Sigmoid colon (tissue), 7 donors: ENCODE data around the gene YLPM1. TPM values are rescaled to one million over a fixed set of nuclear protein-coding genes. Genes with fewer than 3 reads are reported as not detected.

Experiments used
- DNase-seq: peaks from one replicate; pipeline ENCODE4 v3.0.0-alpha.2; 2019
- H3K27ac ChIP-seq, 4 donors: fragments of 200-600 bp; sonication (generic); one replicate each; pipeline ENCODE4 v1.5.1; 2016 to 2019; ENCODE audit warnings: mild to moderate bottlenecking in 1 of 4
- H3K27me3 ChIP-seq, 3 donors: fragments of 200-600 bp; sonication (generic); one replicate each; pipeline ENCODE4 v1.5.1; 2019; ENCODE audit warnings: mild to moderate bottlenecking in 1 of 3
- H3K36me3 ChIP-seq, 4 donors: fragments of 200-600 bp; sonication (generic); one replicate each; pipeline ENCODE4 v1.5.1; 2016 to 2019
- H3K4me1 ChIP-seq, 4 donors: fragments of 200-600 bp; sonication (generic); one replicate each; pipeline ENCODE4 v1.5.1; 2017 to 2019
- H3K4me3 ChIP-seq, 4 donors: fragments of 200-600 bp; sonication (generic); one replicate each; pipeline ENCODE4 v1.5.1; 2017 to 2019; ENCODE audit warnings: mild to moderate bottlenecking in 2 of 4, moderate library complexity in 1 of 4
- H3K9me3 ChIP-seq, 4 donors: fragments of 200-600 bp in 3 of 4; sonication (generic) in 3 of 4; one replicate each; pipeline versions ENCODE4 v1.5.1 to v1.6.1; 2013 to 2019
- EP300 ChIP-seq, 4 donors: sonication (generic); formaldehyde crosslinking; IDR thresholded peaks; one replicate each; pipeline ENCODE4 v1.6.1; 2017; ENCODE audit warnings: antibody characterized with exemption in 4 of 4
- POLR2A ChIP-seq, 2 donors: fragments of 450-650 bp; IDR thresholded peaks; one replicate each; pipeline ENCODE4 v1.6.1; 2016; ENCODE audit warnings: antibody characterized with exemption in 2 of 2, mild to moderate bottlenecking in 2 of 2, moderate library complexity in 2 of 2
- POLR2AphosphoS5 ChIP-seq, 4 donors: sonication (generic); formaldehyde crosslinking; IDR thresholded peaks; one replicate each; pipeline ENCODE4 v1.6.1; 2017; ENCODE audit warnings: antibody characterized with exemption in 4 of 4
- WGBS, 2 donors: extraction: QIAGEN DNeasy Blood & Tissue Kit; methylation state at CpG; one replicate each; pipeline ENCODE4 v1.1.7; 2013; 5-methylcytosine and 5-hydroxymethylcytosine counted together
- intact Hi-C: fragments of 100-400 bp; cut with DNase I; formaldehyde crosslinking; loops from one replicate; pipeline ENCODE4 v1.15.1; 2023
- polyA plus RNA-seq, 3 donors: library from polyadenylated mRNA; stranded (reverse); fragments of 200-250 nt; gene quantifications; one replicate each; pipeline ENCODE4 v1.2.3, GENCODE V29; 2013
- total RNA-seq, 4 donors: library from RNA; depleted of rRNA; stranded (reverse); fragments of >200 nt; gene quantifications; one replicate each; pipeline ENCODE4 v1.1.0, GENCODE V29; 2016
- TF ChIP-seq, protein P1 (sequence below), 4 experiments: fragments of 450-650 bp in 3 of 4; fragments of 200-600 bp in 1 of 4; IDR thresholded peaks; one replicate each; pipeline ENCODE4 v1.5.1; 2016 to 2019; ENCODE audit warnings: antibody characterized with exemption in 4 of 4, mild to moderate bottlenecking in 3 of 4, moderate library complexity in 2 of 4
- donor health status: healthy with polysubstance abuse.
- donor health status: Bipolar disorder and iron deficiency.
- donor health status: healthy.

YLPM1 gene
- total and polyA plus RNA-seq, 7 donors: 7.2 to 58.7 (median 40.3) TPM

DNA sequence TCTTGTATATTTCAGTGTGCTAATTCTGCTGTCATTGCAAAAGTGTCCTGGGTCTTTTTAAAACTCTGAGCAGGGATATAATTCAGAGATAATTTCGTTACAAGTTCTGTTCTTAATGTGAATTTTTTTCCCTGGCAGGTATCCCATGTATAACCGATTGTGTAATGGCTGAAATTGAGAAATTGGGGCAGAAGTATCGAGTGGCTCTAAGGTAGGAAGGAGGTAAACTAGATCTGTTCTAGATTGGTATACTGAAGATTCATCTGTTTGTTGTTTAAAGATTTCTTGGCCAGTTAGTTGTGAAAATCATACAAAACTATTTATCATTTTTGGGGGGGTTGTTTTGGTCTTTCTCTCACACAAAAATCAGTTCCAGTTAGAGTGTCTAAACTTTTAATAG lies 40.0 kb upstream of the YLPM1 start:
- Histone ChIP-seq H3K9me3 (no peaks in the 10 kb centered on the region), H3K4me3 (no peak overlapping the region), H3K36me3 (peaks cover 0 to 77% (median 16%) of the 10 kb centered on the region in 4 donors), H3K27ac (no peak overlapping the region), H3K4me1 (no peaks in the 10 kb centered on the region), H3K27me3 (no peaks in the 10 kb centered on the region)
- no peak for DNase-seq
- 92 to 95% methylated on average over 3 of the region's 3 CpGs for WGBS, 2 donors
- intact Hi-C loops: no loop called here
- TF ChIP-seq EP300 (IDR thresholded peaks at IDR 0.05): no peak
- TF ChIP-seq POLR2AphosphoS5 (IDR thresholded peaks at IDR 0.05): no peak
- TF ChIP-seq POLR2A (IDR thresholded peaks at IDR 0.05): no peak
- TF ChIP-seq, protein P1, sequence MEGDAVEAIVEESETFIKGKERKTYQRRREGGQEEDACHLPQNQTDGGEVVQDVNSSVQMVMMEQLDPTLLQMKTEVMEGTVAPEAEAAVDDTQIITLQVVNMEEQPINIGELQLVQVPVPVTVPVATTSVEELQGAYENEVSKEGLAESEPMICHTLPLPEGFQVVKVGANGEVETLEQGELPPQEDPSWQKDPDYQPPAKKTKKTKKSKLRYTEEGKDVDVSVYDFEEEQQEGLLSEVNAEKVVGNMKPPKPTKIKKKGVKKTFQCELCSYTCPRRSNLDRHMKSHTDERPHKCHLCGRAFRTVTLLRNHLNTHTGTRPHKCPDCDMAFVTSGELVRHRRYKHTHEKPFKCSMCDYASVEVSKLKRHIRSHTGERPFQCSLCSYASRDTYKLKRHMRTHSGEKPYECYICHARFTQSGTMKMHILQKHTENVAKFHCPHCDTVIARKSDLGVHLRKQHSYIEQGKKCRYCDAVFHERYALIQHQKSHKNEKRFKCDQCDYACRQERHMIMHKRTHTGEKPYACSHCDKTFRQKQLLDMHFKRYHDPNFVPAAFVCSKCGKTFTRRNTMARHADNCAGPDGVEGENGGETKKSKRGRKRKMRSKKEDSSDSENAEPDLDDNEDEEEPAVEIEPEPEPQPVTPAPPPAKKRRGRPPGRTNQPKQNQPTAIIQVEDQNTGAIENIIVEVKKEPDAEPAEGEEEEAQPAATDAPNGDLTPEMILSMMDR (IDR thresholded peaks at IDR 0.05): no peak

DNA sequence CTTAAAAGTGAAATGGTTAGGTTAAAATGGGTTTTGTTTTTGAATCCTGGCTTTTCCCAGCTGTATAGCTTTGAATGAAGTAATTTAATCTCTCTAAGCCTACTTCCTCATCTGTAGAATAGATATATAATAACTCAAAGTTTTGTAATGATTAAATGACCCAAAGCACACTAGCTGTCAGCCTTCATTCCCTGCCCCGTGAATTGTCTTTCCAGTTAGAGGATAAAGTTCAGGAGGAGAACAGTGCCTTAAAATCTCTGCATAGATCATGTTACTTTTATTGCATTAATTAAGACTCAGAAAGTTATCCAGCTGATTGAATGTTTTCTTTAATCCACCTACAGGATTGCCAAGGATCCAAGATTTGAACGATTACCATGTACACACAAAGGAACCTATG lies 30.7 kb upstream of the YLPM1 start:
- no peaks in the 10 kb centered on the region for H3K4me1 ChIP-seq
- no peak overlapping the region for H3K27ac ChIP-seq
- peaks cover 0 to 63% (median 27%) of the 10 kb centered on the region in 4 donors for H3K36me3 ChIP-seq
- intact Hi-C loops: no loop called here
- no peak overlapping the region for H3K4me3 ChIP-seq
- no peak for TF ChIP-seq POLR2AphosphoS5 (IDR thresholded peaks at IDR 0.05)
- TF ChIP-seq POLR2A (IDR thresholded peaks at IDR 0.05): no peak
- TF ChIP-seq, protein P1 (IDR thresholded peaks at IDR 0.05): no peak
- no peak for TF ChIP-seq EP300 (IDR thresholded peaks at IDR 0.05)
- WGBS, 2 donors: 21 to 79% methylated on average over 2 of the region's 2 CpGs
- no peaks in the 10 kb centered on the region for H3K27me3 ChIP-seq
- no peaks in the 10 kb centered on the region for H3K9me3 ChIP-seq
- no peak for DNase-seq

DNA sequence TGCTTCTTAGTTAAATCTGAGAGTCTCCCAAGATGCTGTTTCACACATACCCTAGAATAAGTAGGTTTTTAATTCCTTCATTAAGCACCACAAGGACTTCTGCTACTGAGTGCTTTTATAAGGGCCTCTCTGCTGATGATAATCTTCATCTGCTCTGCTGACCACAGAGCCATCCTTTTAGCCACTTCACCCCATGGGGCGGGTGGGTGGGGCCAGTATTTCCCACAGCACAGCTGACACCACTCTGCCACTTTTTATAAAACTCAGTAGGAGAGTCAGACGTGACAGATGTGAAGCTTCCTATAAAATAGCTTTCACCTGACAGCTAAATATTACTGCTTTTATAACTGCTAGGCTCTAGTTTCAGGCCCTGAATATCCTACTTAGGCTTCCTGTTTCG lies 29.9 kb upstream of the YLPM1 start:
- TF ChIP-seq EP300 (IDR thresholded peaks at IDR 0.05): no peak
- no peak for TF ChIP-seq POLR2AphosphoS5 (IDR thresholded peaks at IDR 0.05)
- TF ChIP-seq, protein P1 (IDR thresholded peaks at IDR 0.05): no peak
- no peak for TF ChIP-seq POLR2A (IDR thresholded peaks at IDR 0.05)
- WGBS, 2 donors: 68 to 84% methylated on average over 3 of the region's 3 CpGs
- no peak for DNase-seq
- Histone ChIP-seq H3K4me3 (no peak overlapping the region), H3K36me3 (peaks cover 0 to 71% (median 28%) of the 10 kb centered on the region in 4 donors), H3K27me3 (no peaks in the 10 kb centered on the region), H3K27ac (no peak overlapping the region), H3K9me3 (no peaks in the 10 kb centered on the region), H3K4me1 (no peaks in the 10 kb centered on the region)
- intact Hi-C loops: no loop called here

DNA sequence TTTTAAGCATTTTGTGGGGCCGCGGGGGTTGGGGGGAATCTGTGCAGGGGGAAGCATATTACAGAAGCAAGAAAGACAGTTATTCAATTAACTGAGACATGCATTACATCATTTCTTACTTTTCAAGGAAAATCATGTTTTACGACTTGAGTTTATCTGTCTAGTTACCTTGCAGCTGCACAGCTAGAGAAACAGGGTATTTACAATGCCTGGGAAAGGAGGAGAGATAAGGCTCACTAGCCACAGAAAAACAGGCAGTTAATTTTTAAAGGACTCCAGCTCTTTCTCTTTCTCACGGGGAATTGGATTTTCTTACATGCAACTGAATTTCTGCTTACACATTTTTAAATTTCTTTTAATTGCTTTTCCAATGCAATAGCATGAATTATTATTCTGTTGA lies 28.0 kb upstream of the YLPM1 start:
- intact Hi-C loops: no loop called here
- 20 to 72% methylated on average over 4 of the region's 4 CpGs for WGBS, 2 donors

More for the DNA sequence above, 28.0 kb upstream of the YLPM1 start:
- no peak overlapping the region for H3K27ac ChIP-seq
- H3K27me3 ChIP-seq: no peaks in the 10 kb centered on the region
- DNase-seq: no peak
- H3K9me3 ChIP-seq: no peaks in the 10 kb centered on the region
- H3K4me3 ChIP-seq: no peak overlapping the region
- H3K36me3 ChIP-seq: peaks cover 0 to 83% (median 30%) of the 10 kb centered on the region in 4 donors
- TF ChIP-seq, protein P1 (IDR thresholded peaks at IDR 0.05): no peak
- no peaks in the 10 kb centered on the region for H3K4me1 ChIP-seq
